Measurements from ENCODE around the gene ACSM5. TPM values are rescaled to one million over a fixed set of nuclear protein-coding genes. Genes with fewer than 3 reads are reported as not detected.
A peak's percentile ranks its signal among the peaks of the same experiment; 100 is the strongest.

The ACSM5 gene
- total RNA-seq, 2 donors from 2014 or later, result 0.20 to 0.77 TPM

- no peak overlapping the region for H3K27ac ChIP-seq
- H3K4me1 ChIP-seq, result no peaks in the 10 kb centered on the region
- no peak for TF ChIP-seq CTCF (IDR thresholded peaks at IDR 0.05)
- intact Hi-C loops (cut with DNase I), result no loop called here
- no peaks in the 10 kb centered on the region for H3K27me3 ChIP-seq
- no peaks in the 10 kb centered on the region for H3K9me3 ChIP-seq
- H3K36me3 ChIP-seq, result no peaks in the 10 kb centered on the region
- H3K4me3 ChIP-seq, result no peak overlapping the region
- no peak overlapping the region for H3K9ac ChIP-seq (ENCODE audit: low read depth in 2 of 2, low read length in 2 of 2)
- no peak for DNase-seq
Observed at GRCh38 chr16:20372701-20373100, 36.6 kb upstream of the ACSM5 start.

- Histone ChIP-seq H3K36me3 (no peaks in the 10 kb centered on the region), H3K4me1 (no peaks in the 10 kb centered on the region), H3K27me3 (no peaks in the 10 kb centered on the region), H3K9me3 (no peaks in the 10 kb centered on the region), H3K4me3 (no peak overlapping the region), H3K9ac (ENCODE audit: low read depth in 2 of 2, low read length in 2 of 2) (no peak overlapping the region), H3K27ac (no peak overlapping the region)
- no peak for TF ChIP-seq CTCF (IDR thresholded peaks at IDR 0.05)
- intact Hi-C loops (cut with DNase I), result no loop called here
- no peak for DNase-seq
Observed at GRCh38 chr16:20377181-20377580, 32.2 kb upstream of the ACSM5 start.

GRCh38 chr16:20380782-20381181 is 28.6 kb upstream of the ACSM5 start:
- Histone ChIP-seq H3K9me3 (no peaks in the 10 kb centered on the region), H3K4me3 (no peak overlapping the region), H3K4me1 (no peaks in the 10 kb centered on the region), H3K27me3 (no peaks in the 10 kb centered on the region), H3K9ac (ENCODE audit: low read depth in 2 of 2, low read length in 2 of 2) (no peak overlapping the region), H3K36me3 (no peaks in the 10 kb centered on the region), H3K27ac (no peak overlapping the region)
- no peak for TF ChIP-seq CTCF (IDR thresholded peaks at IDR 0.05)
- intact Hi-C loops (cut with DNase I), result no loop called here
- no peak for DNase-seq

- TF ChIP-seq CTCF (IDR thresholded peaks at IDR 0.05), result no peak
- DNase-seq, result no peak
- Histone ChIP-seq H3K36me3 (no peaks in the 10 kb centered on the region), H3K9me3 (no peaks in the 10 kb centered on the region), H3K4me3 (no peak overlapping the region), H3K27ac (no peak overlapping the region), H3K9ac (ENCODE audit: low read depth in 2 of 2, low read length in 2 of 2) (no peak overlapping the region), H3K27me3 (no peaks in the 10 kb centered on the region), H3K4me1 (no peaks in the 10 kb centered on the region)
- intact Hi-C loops (cut with DNase I), result no loop called here
Observed at GRCh38 chr16:20382202-20382948, 27.0 kb upstream of the ACSM5 start.

GRCh38 chr16:20383106-20384029 is 26.0 kb upstream of the ACSM5 start:
- H3K9me3 ChIP-seq, result no peaks in the 10 kb centered on the region
- H3K4me3 ChIP-seq, result no peak overlapping the region
- no peaks in the 10 kb centered on the region for H3K36me3 ChIP-seq
- intact Hi-C loops (cut with DNase I), result loop anchor here (2.0 kb wide), 1 partner anchor 477 kb away; no protein-coding TSS in a partner anchor
- H3K9ac ChIP-seq (ENCODE audit: low read depth in 2 of 2, low read length in 2 of 2), result no peak overlapping the region
- DNase-seq, result peak; percentile 74
- peak; percentile 76 for TF ChIP-seq CTCF (IDR thresholded peaks at IDR 0.05)
- no peaks in the 10 kb centered on the region for H3K27me3 ChIP-seq
- no peaks in the 10 kb centered on the region for H3K4me1 ChIP-seq
- no peak overlapping the region for H3K27ac ChIP-seq

All from colonic mucosa (tissue), 4 donors.